ENCODE measurements around the gene CREB3L1. TPM values are rescaled to one million over a fixed set of nuclear protein-coding genes. Genes with fewer than 3 reads are reported as not detected.

The CREB3L1 gene
- total RNA-seq, 4 donors from 2014 or later = 1.3 to 8.7 (median 3.7) TPM

DNA sequence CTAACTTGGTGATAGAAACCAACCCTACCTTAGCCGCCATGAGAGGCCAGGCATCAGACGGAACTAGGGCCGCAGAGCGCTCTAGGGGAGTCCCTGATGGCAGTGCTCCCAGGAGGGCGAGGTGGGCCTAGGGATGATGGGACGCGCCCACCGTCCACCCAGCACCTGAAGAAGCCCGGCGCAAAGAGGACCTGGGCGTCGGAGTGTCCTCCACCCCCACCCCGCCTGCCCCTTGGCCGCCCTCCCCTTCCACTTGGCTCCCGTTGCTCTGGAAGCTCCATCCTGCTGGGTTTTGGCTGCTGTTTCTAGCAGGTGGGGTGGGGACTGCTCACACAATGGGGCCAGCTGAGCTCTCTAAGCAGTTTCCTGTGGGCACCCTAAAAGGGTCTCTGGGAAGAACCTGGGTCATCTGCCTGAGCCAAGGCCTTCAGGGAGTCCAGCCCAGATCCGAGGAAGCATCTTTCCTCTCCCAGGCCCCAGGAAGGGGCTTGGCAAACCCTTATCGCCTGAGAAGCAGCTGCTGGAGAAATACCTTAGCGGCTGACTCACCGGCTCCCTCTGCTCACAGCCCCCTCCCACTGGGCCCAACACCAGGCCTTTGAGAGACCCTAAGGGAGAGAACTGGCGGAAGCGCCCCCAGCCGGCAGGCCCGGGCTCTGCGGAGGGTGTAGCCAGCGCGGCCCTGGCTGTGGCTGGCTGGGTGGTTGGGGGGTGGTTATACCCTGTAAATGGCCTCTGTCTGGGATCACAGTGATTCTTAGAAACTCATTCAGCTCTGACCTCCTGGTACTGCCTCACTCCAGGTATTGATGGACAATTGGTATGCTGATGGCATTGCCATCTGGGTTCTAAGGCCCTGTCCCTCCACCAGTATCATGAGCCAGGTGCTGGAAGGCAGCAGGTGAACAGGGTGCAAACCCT lies 19.3 kb downstream of the CREB3L1 start:
- intact Hi-C loops (cut with DNase I) = no loop called here
- peak overlapping the region; percentile 56 to 71 (median 64) for H3K4me3 ChIP-seq
- no peak for DNase-seq (ENCODE audit: extremely low spot score)
- 14% methylated on average over 1 of the region's 26 CpGs for WGBS
- peaks cover 0 to 10% (median 0%) of the 10 kb centered on the region in 4 donors for H3K27me3 ChIP-seq
- TF ChIP-seq, protein P1, sequence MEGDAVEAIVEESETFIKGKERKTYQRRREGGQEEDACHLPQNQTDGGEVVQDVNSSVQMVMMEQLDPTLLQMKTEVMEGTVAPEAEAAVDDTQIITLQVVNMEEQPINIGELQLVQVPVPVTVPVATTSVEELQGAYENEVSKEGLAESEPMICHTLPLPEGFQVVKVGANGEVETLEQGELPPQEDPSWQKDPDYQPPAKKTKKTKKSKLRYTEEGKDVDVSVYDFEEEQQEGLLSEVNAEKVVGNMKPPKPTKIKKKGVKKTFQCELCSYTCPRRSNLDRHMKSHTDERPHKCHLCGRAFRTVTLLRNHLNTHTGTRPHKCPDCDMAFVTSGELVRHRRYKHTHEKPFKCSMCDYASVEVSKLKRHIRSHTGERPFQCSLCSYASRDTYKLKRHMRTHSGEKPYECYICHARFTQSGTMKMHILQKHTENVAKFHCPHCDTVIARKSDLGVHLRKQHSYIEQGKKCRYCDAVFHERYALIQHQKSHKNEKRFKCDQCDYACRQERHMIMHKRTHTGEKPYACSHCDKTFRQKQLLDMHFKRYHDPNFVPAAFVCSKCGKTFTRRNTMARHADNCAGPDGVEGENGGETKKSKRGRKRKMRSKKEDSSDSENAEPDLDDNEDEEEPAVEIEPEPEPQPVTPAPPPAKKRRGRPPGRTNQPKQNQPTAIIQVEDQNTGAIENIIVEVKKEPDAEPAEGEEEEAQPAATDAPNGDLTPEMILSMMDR (IDR thresholded peaks at IDR 0.05) = peak; percentile 30 to 49 (median 30)
- TF ChIP-seq POLR2AphosphoS5 (IDR thresholded peaks at IDR 0.05) = no peak
- peaks cover 29 to 48% (median 38%) of the 10 kb centered on the region in 4 donors for H3K4me1 ChIP-seq
- H3K9me3 ChIP-seq = no peaks in the 10 kb centered on the region
- peak overlapping the region; percentile 52 to 70 (median 61) for H3K27ac ChIP-seq (replicated peaks in 1 of 4)
- H3K36me3 ChIP-seq = peaks cover 0 to 7% (median 0%) of the 10 kb centered on the region in 4 donors

DNA sequence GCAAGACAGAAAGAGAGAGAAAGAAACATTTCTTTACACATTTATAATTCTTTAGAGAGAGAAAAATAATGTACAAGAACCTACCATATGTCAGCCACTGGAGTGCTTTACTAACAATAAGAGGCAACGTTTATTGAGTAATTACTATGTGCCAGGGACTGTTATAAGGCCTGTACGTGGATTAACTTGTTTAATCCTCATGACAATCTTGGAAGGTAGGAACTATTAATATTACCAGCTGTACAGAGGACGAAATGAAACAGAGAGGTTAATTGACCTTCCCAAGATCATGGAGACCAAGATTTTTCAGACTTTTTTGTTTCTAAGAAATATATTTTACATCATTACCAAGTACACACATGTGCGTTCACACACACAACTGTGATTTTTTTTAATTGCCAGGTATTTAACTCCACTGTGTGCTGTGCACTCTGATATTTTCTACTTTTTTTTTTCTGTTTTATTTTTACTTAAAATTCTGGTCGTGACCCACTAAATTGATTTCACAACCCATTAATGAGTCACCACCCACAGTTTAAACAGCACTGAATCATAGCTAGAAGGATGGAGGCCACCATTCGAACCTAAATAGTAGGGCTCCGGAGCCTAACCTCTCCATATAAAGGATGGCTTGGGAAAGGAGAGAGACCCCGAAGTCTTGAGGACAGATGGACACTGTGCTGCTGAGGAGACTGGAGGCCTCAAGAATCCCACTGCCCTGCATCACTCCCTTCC lies 21.4 kb downstream of the CREB3L1 start:
- intact Hi-C loops (cut with DNase I) = no loop called here
- 47% methylated on average over 8 of the region's 8 CpGs for WGBS
- H3K4me1 ChIP-seq = peaks cover 25 to 40% (median 31%) of the 10 kb centered on the region in 4 donors

DNA sequence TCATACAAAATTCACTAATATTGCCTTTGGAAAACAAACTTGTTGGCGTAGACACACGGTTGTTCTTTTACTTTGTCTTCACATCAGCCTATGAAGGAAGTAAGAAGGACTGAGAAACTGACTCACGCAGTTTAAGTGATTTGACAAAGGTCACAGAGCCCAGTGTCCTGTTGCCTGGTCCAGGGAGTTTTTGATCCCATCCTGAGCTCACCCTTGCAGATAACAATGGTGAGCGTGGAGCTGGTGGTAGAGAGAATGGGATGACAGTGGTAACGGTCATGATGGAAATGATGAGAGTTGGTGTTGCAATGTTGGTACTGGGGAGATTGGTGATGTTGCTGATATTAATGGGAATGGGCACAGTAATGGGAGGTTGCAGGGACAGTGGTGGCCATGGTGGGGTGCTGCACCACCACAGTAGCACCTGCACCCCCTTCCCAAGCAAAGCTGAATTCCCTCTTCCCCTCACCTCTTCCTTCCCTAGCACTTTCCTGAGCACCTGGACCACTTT lies 22.0 kb downstream of the CREB3L1 start:
- TF ChIP-seq EP300 (IDR thresholded peaks at IDR 0.05) (no peak), POLR2AphosphoS5 (IDR thresholded peaks at IDR 0.05) (no peak), POLR2A (IDR thresholded peaks at IDR 0.05; ENCODE audit: low read depth) (no peak)
- TF ChIP-seq, protein P1 (IDR thresholded peaks at IDR 0.05) = no peak
- Histone ChIP-seq H3K4me3 (no peak overlapping the region), H3K27me3 (peaks cover 0 to 10% (median 0%) of the 10 kb centered on the region in 4 donors), H3K36me3 (peaks cover 0 to 15% (median 0%) of the 10 kb centered on the region in 4 donors), H3K27ac (replicated peaks in 1 of 4) (peak overlapping the region in 1 of 4 donors; percentile 26), H3K9me3 (no peaks in the 10 kb centered on the region), H3K4me1 (peaks cover 25 to 38% (median 29%) of the 10 kb centered on the region in 4 donors)
- no peak for DNase-seq (ENCODE audit: extremely low spot score)
- 88% methylated on average over 5 of the region's 5 CpGs for WGBS
- intact Hi-C loops (cut with DNase I) = no loop called here

More for the DNA sequence above, 21.4 kb downstream of the CREB3L1 start:
- H3K36me3 ChIP-seq = peaks cover 0 to 15% (median 0%) of the 10 kb centered on the region in 4 donors
- TF ChIP-seq, protein P1 (IDR thresholded peaks at IDR 0.05) = no peak
- no peak overlapping the region for H3K27ac ChIP-seq (replicated peaks in 1 of 4)
- no peaks in the 10 kb centered on the region for H3K9me3 ChIP-seq
- no peak overlapping the region for H3K4me3 ChIP-seq
- no peak for DNase-seq (ENCODE audit: extremely low spot score)
- H3K27me3 ChIP-seq = peaks cover 0 to 10% (median 0%) of the 10 kb centered on the region in 4 donors

DNA sequence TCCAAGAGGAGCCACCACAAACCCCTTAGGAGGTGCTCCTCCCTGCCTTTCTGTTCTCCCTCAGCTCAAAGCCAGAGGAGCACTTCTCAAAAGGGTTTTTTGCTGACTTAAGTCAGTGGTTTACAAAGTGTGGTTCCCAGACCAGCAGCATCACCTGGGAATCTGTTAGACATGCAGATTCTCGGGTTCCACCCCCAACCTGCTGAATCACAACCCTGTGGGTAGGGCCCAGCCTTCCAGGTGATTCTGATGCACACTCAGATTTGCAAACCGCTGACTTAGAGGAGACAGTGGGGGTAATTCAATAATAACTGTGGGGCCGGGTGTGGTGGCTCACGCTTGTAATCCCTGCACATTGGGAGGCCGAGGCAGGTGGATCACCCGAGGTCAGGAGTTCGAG lies 22.8 kb downstream of the CREB3L1 start:
- Histone ChIP-seq H3K27ac (replicated peaks in 1 of 4) (no peak overlapping the region), H3K36me3 (peaks cover 0 to 15% (median 0%) of the 10 kb centered on the region in 4 donors), H3K9me3 (no peaks in the 10 kb centered on the region), H3K4me1 (peaks cover 18 to 30% (median 21%) of the 10 kb centered on the region in 4 donors), H3K27me3 (peaks cover 0 to 10% (median 0%) of the 10 kb centered on the region in 4 donors), H3K4me3 (no peak overlapping the region)
- WGBS = 94% methylated on average over 7 of the region's 7 CpGs
- no peak for DNase-seq (ENCODE audit: extremely low spot score)
- intact Hi-C loops (cut with DNase I) = loop anchor here (10.0 kb wide), 1 partner anchor 175 kb away; the partner anchor contains the start of gene PHF21A
- TF ChIP-seq EP300 (IDR thresholded peaks at IDR 0.05) (no peak), POLR2A (IDR thresholded peaks at IDR 0.05; ENCODE audit: low read depth) (no peak), POLR2AphosphoS5 (IDR thresholded peaks at IDR 0.05) (no peak)
- TF ChIP-seq, protein P1 (IDR thresholded peaks at IDR 0.05) = no peak

Measured in esophagus muscularis mucosa (tissue), 4 donors.